Testis (tissue), 3 donors: ENCODE data around the gene LGALS7. TPM values are rescaled to one million over a fixed set of nuclear protein-coding genes. Genes with fewer than 3 reads are reported as not detected.

Source experiments
- DNase-seq: peaks from one replicate; pipeline ENCODE4 v3.0.0-alpha.2; 2019
- H3K27ac ChIP-seq, 2 donors: fragments of 200-600 bp; sonication (generic); one replicate each; pipeline ENCODE4 v1.5.1; 2019
- H3K27me3 ChIP-seq: fragments of 200-600 bp; sonication (generic); one replicate; pipeline ENCODE4 v1.5.1; 2019
- H3K36me3 ChIP-seq: fragments of 200-600 bp; sonication (generic); one replicate; pipeline ENCODE4 v1.5.1; 2017; ENCODE audit warnings: low read depth; ENCODE audit errors: missing control alignments
- H3K4me1 ChIP-seq: fragments of 200-600 bp; sonication (generic); one replicate; pipeline ENCODE4 v1.5.1; 2019
- H3K4me3 ChIP-seq, 2 donors: fragments of 200-600 bp; sonication (generic); one replicate each; pipeline ENCODE4 v1.5.1; 2017 to 2019
- H3K9me3 ChIP-seq: fragments of 200-600 bp; sonication (generic); one replicate; pipeline ENCODE4 v1.5.1; 2017
- CTCF ChIP-seq, 3 experiments: fragments of 450-650 bp in 2 of 3; fragments of 200-600 bp in 1 of 3; sonication (generic) in 1 of 3; IDR thresholded peaks; one replicate each; pipeline ENCODE4 v1.5.1; 2016 to 2019; ENCODE audit warnings: antibody characterized with exemption in 3 of 3, mild to moderate bottlenecking in 2 of 3, moderate library complexity in 1 of 3
- POLR2A ChIP-seq: fragments of 450-650 bp; IDR thresholded peaks from one replicate; pipeline ENCODE4 v1.6.1; 2017; ENCODE audit warnings: antibody characterized with exemption, mild to moderate bottlenecking, moderate library complexity
- WGBS, 2 donors: methylation state at CpG; one replicate each; pipeline ENCODE4 v1.1.5; 2018; 5-methylcytosine and 5-hydroxymethylcytosine counted together
- intact Hi-C: fragments of 100-400 bp; cut with DNase I; formaldehyde crosslinking; loops from one replicate; pipeline ENCODE4 v1.15.1; 2023; ENCODE audit warnings: low total_unique reads
- polyA plus RNA-seq: library from polyadenylated mRNA; stranded (reverse); fragments of 350-450 nt; fragmentation: Illumina TruSeq; extraction: RNeasy Lipid Tissue Mini Kit (QIAGEN cat#74804); gene quantifications from one replicate; pipeline ENCODE4 v1.2.3, GENCODE V29; 2014; ENCODE audit warnings: low read depth, low replicate concordance; ENCODE audit not compliant: insufficient read depth
- total RNA-seq, 2 donors: library from RNA; depleted of rRNA; stranded (reverse); fragments of >200 nt; gene quantifications; one replicate each; pipeline ENCODE4 v1.2.3, GENCODE V29; 2016

Gene LGALS7
- total and polyA plus RNA-seq, 3 donors from 2014 or later: 4.4 TPM; not detected in 2

- 42 to 44% methylated on average over 2 of the region's 2 CpGs for WGBS, 2 donors
- intact Hi-C loops: no loop called here
- DNase-seq: no peak
- Histone ChIP-seq H3K9me3 (no peaks in the 10 kb centered on the region), H3K4me1 (no peaks in the 10 kb centered on the region), H3K36me3 (no peaks in the 10 kb centered on the region), H3K27ac (no peak overlapping the region), H3K27me3 (no peaks in the 10 kb centered on the region), H3K4me3 (no peak overlapping the region)
- TF ChIP-seq CTCF (IDR thresholded peaks at IDR 0.05) (no peak), POLR2A (no peak)
Observed at GRCh38 chr19:38796154-38796553, 22.8 kb upstream of the LGALS7 start.

- WGBS, 2 donors: 82 to 87% methylated on average over 4 of the region's 4 CpGs
- no peaks in the 10 kb centered on the region for H3K4me1 ChIP-seq
- TF ChIP-seq POLR2A: no peak
- no peak for TF ChIP-seq CTCF (IDR thresholded peaks at IDR 0.05)
Observed at GRCh38 chr19:38795549-38795948, 22.2 kb upstream of the LGALS7 start.

GRCh38 chr19:38793671-38794070, 20.4 kb upstream of the LGALS7 start:
- Histone ChIP-seq H3K9me3 (no peaks in the 10 kb centered on the region), H3K4me1 (no peaks in the 10 kb centered on the region), H3K27me3 (no peaks in the 10 kb centered on the region), H3K27ac (no peak overlapping the region), H3K36me3 (no peaks in the 10 kb centered on the region), H3K4me3 (no peak overlapping the region)
- TF ChIP-seq POLR2A: no peak
- TF ChIP-seq CTCF (IDR thresholded peaks at IDR 0.05): no peak
- intact Hi-C loops: no loop called here
- WGBS, 2 donors: 89 to 94% methylated on average over 5 of the region's 5 CpGs
- no peak for DNase-seq

More at GRCh38 chr19:38795549-38795948, 22.2 kb upstream of the LGALS7 start:
- H3K27ac ChIP-seq: no peak overlapping the region
- no peaks in the 10 kb centered on the region for H3K27me3 ChIP-seq
- no peak overlapping the region for H3K4me3 ChIP-seq
- no peaks in the 10 kb centered on the region for H3K36me3 ChIP-seq
- no peaks in the 10 kb centered on the region for H3K9me3 ChIP-seq
- no peak for DNase-seq
- intact Hi-C loops: no loop called here

- H3K4me1 ChIP-seq: no peaks in the 10 kb centered on the region
- H3K4me3 ChIP-seq: no peak overlapping the region
- H3K27ac ChIP-seq: no peak overlapping the region
- no peak for DNase-seq
- H3K36me3 ChIP-seq: no peaks in the 10 kb centered on the region
- 61 to 65% methylated on average over 8 of the region's 8 CpGs for WGBS, 2 donors
- TF ChIP-seq POLR2A (no peak), CTCF (IDR thresholded peaks at IDR 0.05) (no peak)
- intact Hi-C loops: no loop called here
- no peaks in the 10 kb centered on the region for H3K9me3 ChIP-seq
- no peaks in the 10 kb centered on the region for H3K27me3 ChIP-seq
Observed at GRCh38 chr19:38793177-38793576, 19.9 kb upstream of the LGALS7 start.
